GM21526 (cell line): ENCODE results near the gene GUK1.

Experiments
- ATAC-seq: cut with Tn5 transposase; IDR thresholded peaks from one replicate; pipeline ENCODE4 v1.9.1; 2021; ENCODE audit warnings: moderate library complexity; ENCODE audit not compliant: unreplicated experiment, low FRiP score

The GUK1 gene, protein sequence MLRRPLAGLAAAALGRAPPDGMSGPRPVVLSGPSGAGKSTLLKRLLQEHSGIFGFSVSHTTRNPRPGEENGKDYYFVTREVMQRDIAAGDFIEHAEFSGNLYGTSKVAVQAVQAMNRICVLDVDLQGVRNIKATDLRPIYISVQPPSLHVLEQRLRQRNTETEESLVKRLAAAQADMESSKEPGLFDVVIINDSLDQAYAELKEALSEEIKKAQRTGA

DNA sequence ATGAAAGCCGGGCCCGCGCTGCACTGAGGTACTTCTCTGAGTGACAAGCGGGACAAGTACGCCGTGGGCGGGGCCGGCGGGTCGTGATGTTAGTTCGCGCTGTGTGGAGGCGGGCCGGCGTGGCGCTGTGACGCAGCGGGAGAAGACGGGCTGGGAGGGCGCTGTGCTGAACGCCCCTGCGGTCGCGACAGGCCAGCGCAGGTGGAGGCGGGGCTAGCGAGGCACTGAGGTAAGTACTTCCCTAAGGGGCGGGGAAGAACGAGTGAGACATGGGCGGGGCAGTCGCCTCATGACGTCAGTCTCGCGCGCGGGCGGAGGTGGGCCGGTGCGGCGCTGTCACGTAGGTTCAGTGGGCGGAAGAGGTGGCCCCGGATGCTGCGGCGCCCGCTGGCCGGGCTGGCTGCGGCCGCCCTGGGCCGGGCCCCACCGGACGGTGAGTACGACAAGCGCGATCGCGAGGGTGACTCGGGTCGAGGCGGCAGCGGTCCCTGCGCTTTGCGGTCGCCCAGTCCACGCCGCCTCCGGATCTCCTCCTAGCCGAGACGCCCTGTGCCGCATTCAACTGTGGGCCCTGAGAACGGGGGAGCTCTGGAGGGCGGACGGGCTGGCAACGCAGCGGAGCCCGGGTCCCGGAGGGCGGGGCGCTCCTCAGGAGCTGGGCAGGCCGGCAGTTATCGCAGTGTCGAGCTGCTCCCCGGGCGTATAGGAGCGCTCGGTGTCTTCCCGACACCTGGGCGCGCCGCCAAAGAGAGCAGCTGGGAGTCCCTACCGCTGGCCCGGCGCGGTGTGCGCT is at the start of gene GUK1:
TSS of gene GUK1 (plus strand) at position 349 of the 793 bp plus-strand sequence. CDS start at position 373, 24 bp downstream.
- peak; percentile 92 for ATAC-seq

DNA sequence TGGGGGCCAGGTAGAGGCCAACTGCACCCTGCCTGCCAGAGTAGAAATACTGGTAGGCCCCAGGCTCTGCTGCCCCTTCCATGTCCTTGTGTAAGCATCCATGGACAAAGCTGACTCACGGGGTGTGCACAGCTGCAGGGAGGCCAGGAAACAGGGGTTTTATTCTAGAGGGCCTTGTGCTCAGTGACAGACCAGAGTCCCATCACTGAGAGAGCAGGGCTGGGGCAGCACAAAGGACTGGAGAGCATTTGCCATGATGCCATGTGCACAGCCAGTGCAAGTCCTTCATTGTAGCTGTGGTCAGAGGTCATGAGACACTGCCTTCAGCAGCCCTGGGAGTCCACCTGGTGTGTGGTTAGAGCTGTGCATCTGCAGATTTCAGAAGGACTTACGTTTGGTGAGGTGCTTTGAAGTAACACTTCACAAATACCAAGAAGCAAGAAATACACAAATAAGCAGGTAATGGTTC is 49.4 kb upstream of the GUK1 start:
- no peak for ATAC-seq

DNA sequence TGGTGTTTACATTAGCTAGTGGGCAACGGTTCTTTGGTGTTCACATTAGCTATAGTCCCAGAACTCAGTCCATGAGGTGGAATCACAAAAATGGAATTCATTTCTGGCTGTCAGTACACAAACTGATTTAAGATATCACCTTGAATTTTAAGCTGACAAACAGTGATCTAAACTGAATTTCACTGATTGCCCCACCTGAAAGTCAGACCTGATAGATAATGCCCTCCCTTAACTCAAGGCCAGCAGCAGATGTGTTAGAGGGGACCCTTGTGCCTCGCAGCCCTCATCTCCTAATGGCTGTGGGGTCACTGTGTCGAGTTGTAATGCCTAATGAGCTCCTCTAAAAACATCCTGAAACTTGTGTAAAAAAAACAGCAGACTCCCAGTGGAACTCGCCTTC is 49.0 kb upstream of the GUK1 start:
- ATAC-seq: no peak

DNA sequence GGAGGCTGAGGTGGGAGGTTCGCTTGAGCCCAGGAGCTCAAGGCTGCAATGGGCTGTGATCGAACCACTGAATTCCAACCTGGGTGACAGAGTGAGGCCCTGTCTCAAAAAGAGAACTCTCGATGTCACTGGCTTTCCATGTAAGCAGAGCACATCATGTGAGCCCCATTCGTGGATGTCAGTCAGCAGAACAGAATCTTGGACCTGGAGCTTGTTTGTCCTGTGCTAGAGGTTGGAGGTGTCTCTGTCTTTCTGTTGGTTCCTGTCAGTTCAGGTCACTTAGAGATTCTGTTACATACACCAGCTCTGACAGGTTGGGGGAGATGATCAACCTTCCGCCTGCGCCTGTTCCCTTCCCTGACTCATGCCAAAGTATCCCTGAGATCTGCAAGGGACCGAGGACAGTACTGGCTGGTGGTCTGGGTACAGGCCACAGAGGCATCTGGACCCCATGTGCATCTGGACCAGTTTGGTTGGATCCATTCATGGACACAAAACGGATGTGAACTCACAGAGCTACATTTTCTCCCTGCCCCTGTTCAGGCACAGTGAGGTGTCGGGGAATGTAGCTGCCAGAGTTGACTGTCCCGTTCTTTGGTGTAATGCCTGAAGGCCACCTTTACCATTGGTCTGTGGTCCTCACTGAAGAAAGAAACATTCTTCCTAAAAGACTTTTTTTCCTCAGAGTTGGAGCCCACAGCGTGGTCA is 47.6 kb upstream of the GUK1 start:
- no peak for ATAC-seq

DNA sequence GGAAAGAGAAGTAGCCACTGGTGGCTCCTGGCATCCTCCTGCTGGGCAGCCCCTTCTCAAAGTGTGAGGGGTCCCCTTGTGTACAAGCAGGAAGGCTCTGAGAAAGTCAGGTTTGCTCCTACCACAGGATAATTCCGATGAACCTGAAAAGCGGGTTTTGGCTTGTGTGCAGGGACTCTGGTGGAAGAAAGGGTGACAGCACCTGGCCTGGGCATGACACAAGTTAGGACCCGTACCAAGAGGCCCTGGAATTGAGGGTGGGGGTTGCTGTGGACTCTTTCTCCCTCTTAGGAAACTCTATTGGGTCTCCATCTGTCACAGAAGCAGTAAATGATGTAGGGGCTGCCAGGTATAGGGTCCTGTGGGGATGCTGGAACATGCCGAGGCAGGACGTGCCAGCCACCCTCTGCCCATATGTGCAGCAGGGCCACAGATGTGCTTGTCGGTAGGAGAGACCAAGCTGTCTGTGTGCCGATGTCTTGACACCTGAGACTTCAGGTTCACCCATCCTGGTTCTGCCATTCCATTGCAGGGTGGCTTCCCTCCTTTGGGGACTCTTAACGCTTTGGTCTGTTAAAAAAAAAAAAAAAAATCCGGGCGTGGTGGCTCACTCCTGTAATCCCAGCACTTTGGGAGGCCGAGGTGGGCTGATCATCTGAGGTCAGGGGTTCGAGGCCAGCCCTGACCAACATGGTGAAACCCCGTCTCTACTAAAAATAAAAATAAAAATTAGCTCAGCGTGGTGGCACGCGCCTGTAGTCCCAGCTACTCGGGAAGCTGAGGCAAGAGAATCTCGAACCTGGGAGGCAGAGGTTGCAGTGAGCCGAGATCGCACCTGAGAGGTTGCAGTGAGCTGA is 46.8 kb upstream of the GUK1 start:
- ATAC-seq: no peak

DNA sequence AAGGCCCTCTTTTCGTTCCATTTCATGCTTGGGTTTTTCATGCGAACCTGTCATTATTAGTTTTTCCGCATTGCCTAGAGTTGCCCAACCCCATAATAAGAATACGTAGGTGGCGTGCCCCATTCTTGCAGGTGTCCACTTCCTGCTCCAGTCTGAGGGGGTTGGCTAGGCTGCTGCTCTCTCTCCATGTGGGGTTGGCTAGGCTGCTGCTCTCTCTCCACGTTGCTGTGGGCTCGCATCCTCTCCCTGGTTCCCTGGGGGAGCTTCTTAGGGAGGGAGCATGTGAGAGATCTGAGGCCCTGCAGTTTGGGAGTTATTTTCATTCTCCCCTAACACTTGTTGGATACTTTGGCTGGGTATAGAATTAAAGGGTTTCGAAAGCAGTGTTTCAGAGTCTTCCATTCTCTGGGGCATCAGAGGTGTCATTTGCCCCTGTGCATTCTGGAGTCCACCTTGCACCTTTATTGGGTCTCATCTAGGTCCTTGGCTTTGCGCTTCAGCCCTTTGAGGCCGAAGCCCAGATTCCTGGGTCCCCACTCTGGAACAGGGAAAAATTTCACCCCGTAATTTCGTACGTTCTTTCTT is 45.6 kb upstream of the GUK1 start:
- ATAC-seq: no peak

DNA sequence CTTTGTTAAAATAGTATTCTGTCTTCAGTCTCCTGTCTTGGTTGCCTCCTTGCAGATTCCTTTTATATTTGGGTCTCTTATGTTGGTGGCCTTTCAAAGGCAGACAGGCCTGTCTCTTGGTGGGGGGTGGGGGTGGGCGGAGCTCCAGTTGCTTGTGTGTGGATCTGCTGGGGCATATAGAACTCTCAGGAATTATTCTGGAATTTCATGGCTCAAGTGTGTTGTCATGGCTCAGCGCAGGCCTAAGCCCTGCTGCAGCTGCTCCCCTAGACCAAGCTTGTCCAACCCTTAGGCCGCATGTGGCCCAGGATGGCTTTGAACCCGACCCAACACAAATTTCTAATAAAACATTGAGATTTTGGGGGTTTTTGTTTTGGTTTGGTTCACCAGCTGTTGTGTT is 44.9 kb upstream of the GUK1 start:
- ATAC-seq: no peak

DNA sequence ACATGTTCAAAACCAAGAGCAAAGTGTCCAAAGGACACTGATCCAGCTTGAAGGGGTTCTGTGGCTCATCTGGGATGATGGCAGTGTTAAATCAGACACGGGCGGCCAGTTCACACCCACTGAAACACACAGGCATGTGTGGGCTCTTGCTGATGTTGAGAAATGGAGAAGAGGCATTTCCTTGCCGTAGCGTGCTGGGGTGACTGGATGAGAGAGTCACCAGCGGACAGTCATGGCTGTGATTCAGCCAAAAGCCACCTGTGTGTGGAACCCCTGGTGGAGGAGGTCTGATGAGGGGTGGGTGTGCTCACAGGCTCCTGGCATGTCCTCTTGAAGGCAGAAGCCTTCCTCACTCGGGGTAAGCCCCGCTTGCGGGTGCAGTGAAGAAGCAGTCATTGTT is 44.1 kb upstream of the GUK1 start:
- no peak for ATAC-seq

DNA sequence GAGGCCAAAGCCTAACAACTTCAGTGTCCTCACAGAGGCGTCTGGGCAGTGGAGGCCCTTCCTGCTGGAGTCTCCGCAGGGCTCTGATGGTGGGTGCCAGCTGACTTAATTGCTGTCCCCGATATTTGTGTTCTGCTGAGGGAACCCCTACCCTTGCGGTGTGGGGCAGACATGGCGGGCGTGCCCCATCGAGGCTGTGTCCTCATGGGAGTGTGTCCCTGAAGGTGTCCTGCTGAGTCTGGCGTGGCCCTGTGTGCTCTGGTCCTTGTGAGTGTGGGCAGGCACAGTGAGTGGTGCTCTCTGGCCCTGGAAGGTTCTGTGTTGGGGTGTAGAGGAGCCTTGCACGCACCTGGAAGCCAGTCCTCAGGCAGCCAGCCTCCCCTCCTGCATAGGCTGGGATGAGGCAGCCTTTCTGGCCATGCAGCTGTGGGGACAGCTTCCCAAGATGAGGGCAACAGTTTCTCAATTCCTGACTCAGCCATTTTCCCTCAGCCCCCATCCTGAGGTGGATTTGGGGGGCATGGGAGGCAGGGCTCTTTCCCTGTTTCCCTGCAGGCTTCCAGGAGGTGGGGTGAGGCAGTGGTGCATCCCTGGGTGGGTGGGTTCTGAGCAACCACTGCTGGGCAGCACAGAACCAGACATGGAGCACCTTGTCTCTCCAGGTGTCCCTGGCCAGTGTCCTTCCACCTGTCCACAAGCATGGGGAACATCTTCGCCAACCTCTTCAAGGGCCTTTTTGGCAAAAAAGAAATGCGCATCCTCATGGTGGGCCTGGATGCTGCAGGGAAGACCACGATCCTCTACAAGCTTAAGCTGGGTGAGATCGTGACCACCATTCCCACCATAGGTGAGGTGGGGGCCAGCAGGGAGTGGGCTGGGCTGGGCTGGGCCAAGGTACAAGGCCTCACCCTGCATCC is 43.4 kb upstream of the GUK1 start:
- no peak for ATAC-seq

DNA sequence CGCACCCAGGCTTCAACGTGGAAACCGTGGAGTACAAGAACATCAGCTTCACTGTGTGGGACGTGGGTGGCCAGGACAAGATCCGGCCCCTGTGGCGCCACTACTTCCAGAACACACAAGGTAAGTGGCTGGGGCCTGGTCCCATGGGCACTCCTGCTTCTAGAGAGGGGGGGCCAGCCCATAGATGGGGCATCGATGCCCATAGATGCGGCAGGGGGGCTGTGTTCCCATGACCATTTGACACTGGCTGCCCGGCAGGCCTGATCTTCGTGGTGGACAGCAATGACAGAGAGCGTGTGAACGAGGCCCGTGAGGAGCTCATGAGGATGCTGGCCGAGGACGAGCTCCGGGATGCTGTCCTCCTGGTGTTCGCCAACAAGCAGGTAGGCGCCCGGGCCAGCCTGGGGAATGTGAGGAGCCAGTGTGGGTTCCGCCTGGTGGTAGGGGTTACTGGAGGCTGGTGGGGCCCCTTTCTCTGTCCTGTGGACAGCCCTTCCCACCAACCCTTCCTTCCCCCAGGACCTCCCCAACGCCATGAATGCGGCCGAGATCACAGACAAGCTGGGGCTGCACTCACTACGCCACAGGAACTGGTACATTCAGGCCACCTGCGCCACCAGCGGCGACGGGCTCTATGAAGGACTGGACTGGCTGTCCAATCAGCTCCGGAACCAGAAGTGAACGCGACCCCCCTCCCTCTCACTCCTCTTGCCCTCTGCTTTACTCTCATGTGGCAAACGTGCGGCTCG is 42.6 kb upstream of the GUK1 start:
- ATAC-seq: no peak

DNA sequence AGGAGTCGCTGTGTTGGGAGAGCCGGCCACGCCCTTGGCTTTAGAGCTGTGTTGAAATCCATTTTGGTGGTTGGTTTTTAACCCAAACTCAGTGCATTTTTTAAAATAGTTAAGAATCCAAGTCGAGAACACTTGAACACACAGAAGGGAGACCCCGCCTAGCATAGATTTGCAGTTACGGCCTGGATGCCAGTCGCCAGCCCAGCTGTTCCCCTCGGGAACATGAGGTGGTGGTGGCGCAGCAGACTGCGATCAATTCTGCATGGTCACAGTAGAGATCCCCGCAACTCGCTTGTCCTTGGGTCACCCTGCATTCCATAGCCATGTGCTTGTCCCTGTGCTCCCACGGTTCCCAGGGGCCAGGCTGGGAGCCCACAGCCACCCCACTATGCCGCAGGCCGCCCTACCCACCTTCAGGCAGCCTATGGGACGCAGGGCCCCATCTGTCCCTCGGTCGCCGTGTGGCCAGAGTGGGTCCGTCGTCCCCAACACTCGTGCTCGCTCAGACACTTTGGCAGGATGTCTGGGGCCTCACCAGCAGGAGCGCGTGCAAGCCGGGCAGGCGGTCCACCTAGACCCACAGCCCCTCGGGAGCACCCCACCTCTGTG is 41.7 kb upstream of the GUK1 start:
- ATAC-seq: no peak

DNA sequence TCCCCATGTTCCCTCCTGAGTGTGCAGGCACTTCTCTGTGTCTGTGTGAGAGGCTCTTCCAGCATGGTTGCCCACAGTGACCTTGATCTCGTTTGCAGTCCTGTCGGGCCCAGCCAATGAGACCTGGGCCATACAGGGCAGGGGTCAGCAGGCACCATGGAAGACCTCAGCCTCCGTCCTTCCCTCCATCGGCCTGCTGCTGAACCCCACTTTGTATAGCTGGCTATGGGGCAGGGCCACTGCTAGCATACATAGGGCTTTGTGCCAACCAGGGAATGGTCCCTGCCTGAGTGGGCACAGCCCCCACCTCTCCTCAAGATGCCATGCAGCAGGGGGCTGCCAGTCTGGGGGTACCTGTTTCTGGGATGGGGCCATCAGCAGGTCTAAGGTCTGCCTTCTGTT is 40.7 kb upstream of the GUK1 start:
- ATAC-seq: no peak

DNA sequence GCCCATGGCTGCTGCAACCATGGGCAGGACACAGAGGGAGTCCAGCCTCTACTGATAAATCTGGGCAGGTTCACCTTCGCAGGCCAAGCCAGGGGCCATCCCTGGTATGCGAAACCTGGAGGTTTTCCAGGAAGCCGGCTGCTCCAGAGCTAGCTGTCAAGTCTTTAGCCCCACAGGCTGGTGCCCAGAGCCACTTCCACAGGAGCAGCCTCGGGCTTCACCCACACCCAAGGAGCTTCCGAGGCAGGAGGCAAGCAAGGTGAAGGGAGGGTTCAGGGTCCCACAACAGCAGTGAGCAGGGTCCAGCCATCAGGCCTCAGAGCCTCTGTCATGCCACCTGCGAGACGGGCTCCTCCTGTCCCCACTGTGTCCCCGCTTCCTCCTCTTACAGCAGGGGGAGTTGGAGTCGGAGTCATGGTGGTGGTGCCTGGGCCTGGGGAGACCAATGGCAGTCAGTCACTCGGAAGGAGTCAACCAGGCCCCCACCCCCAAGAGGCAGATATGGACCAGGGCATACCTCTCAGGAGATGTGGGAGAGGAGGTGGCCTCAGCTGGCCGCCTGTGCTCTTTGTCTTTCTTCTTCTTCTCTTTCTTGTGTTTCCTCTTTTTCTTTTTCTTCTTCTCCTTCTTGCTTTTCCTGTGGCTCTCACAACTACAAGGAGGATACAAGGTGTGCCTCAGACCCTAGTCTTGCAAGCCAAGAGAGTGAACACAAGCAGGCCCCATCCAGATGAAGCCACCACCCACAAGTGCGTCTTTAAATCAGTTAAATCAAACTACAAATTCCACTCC is 39.1 kb upstream of the GUK1 start:
- no peak for ATAC-seq

DNA sequence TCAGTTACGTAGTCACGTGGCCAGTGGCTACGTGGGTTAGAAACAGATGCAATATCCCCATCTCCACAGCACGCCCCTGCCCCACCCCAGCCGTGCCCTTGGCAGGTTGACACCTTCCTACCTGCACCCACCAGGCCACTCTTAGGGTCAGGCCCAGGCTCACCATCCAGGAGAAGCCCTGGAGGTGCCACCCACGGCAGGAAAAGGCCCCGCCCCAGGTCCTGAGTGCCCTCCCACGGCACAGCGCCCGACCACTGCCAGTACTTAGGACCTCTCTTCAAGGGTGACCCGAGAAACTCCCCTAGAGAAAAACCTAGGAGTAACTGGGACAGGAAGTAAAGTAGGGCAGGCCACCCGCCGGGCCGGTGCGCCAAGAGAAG is 38.5 kb upstream of the GUK1 start:
- ATAC-seq: no peak

DNA sequence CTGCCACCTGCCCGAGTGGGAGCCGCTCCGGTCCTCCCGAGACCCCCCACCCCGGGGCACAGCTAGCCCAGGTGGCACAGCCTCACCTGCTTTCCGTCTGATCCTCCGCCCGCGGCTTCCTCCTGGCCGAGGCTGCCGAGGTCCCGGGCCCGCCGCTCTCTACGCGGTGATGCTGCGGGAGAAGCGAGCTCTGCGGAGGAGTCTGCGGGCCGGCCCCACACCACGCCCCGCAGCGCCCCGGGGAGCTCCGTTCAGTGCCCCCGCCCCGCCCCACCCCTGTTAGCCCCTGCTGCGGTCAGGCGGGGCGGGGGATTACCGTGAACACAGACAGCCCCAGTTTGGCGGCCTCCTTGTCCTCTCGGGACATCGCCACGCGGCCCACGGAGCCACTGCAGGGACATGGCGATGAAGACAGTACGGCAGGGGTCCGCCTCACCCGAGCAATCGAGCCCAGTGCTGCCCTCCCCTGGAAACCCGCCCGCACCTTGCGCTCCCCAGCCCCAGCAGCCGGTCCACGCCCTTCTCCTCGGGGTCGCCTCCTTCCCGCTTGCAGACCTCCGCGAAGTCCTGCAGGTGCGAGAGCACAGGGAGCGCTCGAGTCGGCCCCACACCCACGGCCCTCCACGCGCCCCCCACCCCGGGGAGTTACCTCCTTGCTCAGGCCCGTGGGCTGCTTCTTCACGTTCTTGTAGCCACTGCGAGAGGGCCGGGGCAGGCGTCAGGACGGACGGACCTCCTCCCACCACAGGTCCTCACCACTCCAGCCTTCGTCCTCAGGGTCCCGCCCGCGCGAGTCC is 37.9 kb upstream of the GUK1 start:
- ATAC-seq: peak; percentile 15

DNA sequence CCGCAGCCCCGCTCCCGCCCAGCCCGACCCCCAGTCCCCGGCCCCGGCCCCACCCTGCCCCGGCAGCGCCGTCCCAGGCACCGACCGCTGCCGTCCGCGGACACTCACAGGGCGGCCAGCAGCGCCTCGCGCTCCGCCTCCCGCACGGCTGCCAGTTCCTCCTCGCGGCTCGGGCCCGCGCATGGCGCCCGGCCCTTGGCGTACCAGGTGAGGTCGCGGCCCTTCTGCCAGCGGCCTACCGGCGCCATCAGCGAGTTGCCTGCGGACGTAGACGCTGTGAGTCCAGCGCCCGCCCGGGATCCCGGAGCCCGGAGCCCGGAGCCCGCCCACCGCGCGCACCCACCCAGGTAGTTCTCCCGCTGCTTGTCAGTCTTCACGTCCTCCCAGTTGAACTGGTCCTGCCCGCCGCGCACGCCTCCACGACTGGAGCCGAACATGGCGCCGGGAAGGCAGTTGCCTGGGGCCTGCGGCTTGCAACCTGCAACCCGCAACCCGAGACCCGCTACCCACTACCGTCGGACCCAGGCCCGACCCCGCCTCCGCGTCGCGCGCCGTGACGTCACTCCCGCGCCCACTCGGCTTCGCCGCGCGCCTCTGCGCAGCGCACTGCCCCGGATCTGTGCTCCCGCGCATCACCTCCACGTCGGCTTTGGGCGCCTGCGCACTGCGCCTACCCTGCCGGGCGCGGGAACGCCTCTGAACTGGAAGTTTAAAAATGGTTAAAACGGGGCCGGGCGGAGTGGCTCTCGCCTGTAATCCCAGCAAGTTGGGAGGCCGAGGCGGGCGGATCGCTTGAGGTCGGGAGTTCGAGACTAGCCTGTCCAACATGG is 37.1 kb upstream of the GUK1 start, which contains the start of gene C1orf35:
TSS of gene C1orf35 (minus strand) at position 535 of the 830 bp plus-strand sequence. CDS start at position 437, 98 bp downstream.
- peak; percentile 55 for ATAC-seq
